K562 (cell line): Measurements from ENCODE around the gene GBA2. TPM values are rescaled to one million over a fixed set of nuclear protein-coding genes. Genes with fewer than 3 reads are reported as not detected.

ENCODE experiments used
- ARID1B ChIP-seq: fragments of 450-650 bp; IDR thresholded peaks from 2 replicates; pipeline ENCODE4 v1.6.1; 2016; ENCODE audit warnings: antibody characterized with exemption, mild to moderate bottlenecking, inconsistent platforms
- BDP1 ChIP-seq: IDR thresholded peaks from 3 replicates; pipeline ENCODE4 v1.6.1; 2011; ENCODE audit not compliant: insufficient read length, insufficient read depth
- BRF1 ChIP-seq: IDR thresholded peaks from 3 replicates; pipeline ENCODE4 v1.6.1; 2011; ENCODE audit warnings: borderline replicate concordance, mild to moderate bottlenecking; ENCODE audit not compliant: insufficient read length; ENCODE audit errors: extremely low read depth
- FOXK2 ChIP-seq, 2 experiments: fragments of 450-650 bp; IDR thresholded peaks in 1 of 2; conservative IDR thresholded peaks in 1 of 2; 2 replicates each; pipeline ENCODE4 v1.6.1; 2016; ENCODE audit warnings: low read depth in 2 of 2, mild to moderate bottlenecking in 1 of 2
- HCFC1 ChIP-seq: IDR thresholded peaks from 2 replicates; pipeline ENCODE4 v1.6.1; 2012; ENCODE audit warnings: low read depth, low read length, improper control_type of control experiment
- HSF4 ChIP-seq: fragments of 250-450 bp; sonication (Bioruptor Pico); IDR thresholded peaks from 2 replicates; pipeline ENCODE4 v2.1.2; 2022; ENCODE audit warnings: mild to moderate bottlenecking, moderate library complexity, borderline replicate concordance
- KLF1 ChIP-seq: fragments of 450-650 bp; IDR thresholded peaks from 2 replicates; pipeline ENCODE4 v1.6.1; 2016; ENCODE audit warnings: missing genetic modification characterization, missing compliant biosample characterization
- KLF6 ChIP-seq: fragments of 250-450 bp; sonication (Bioruptor Pico); IDR thresholded peaks from 2 replicates; pipeline ENCODE4 v1.4.0; 2020; ENCODE audit warnings: mild to moderate bottlenecking, moderate library complexity, borderline replicate concordance
- PCBP1 ChIP-seq: fragments of 200-400 bp; formaldehyde crosslinking; IDR thresholded peaks from 2 replicates; pipeline ENCODE4 v1.6.1; 2018; ENCODE audit warnings: mild to moderate bottlenecking, low read depth, low read length; ENCODE audit not compliant: poor library complexity, severe bottlenecking
- SIN3A ChIP-seq, 2 experiments: fragments of 150-350 bp in 1 of 2; IDR thresholded peaks; 2 replicates each; pipeline ENCODE4 v1.6.1; 2011 to 2016; ENCODE audit warnings: borderline replicate concordance in 2 of 2, low read depth in 2 of 2, low read length in 2 of 2, mild to moderate bottlenecking in 2 of 2, moderate library complexity in 2 of 2; ENCODE audit not compliant: control insufficient read depth in 1 of 2
- SMARCB1 ChIP-seq: IDR thresholded peaks from 2 replicates; pipeline ENCODE4 v1.6.1; 2011; ENCODE audit warnings: improper control_type of control experiment, low read depth; ENCODE audit not compliant: insufficient read length
- STAT5B ChIP-seq: fragments of 250-450 bp; sonication (Bioruptor Pico); IDR thresholded peaks from 2 replicates; pipeline ENCODE4 v1.8.0; 2021; ENCODE audit warnings: mild to moderate bottlenecking, inconsistent platforms
- TCF7L2 ChIP-seq: fragments of 150-350 bp; IDR thresholded peaks from 2 replicates; pipeline ENCODE4 v1.6.1; 2016; ENCODE audit warnings: low read depth, mild to moderate bottlenecking, low read length, moderate library complexity
- YBX1 ChIP-seq: fragments of 450-650 bp; IDR thresholded peaks from 2 replicates; pipeline ENCODE4 v1.7.1; 2016; ENCODE audit warnings: mild to moderate bottlenecking
- ZFP30 ChIP-seq: fragments of 250-450 bp; sonication (Bioruptor Pico); IDR thresholded peaks from 2 replicates; pipeline ENCODE4 v1.8.0; 2022; ENCODE audit warnings: moderate library complexity, mild to moderate bottlenecking, inconsistent platforms, borderline replicate concordance
- ZKSCAN1 ChIP-seq: fragments of 150-350 bp; IDR thresholded peaks from 2 replicates; pipeline ENCODE4 v1.6.1; 2016; ENCODE audit warnings: low read depth, low read length
- ZNF133 ChIP-seq: fragments of 250-450 bp; sonication (Bioruptor Pico); IDR thresholded peaks from 2 replicates; pipeline ENCODE4 v1.4.0; 2020; ENCODE audit warnings: mild to moderate bottlenecking
- ZNF224 ChIP-seq: sonication (generic); formaldehyde crosslinking; IDR thresholded peaks from 2 replicates; pipeline ENCODE4 v1.8.0; 2022; ENCODE audit warnings: mild to moderate bottlenecking, missing genetic modification reagents
- ZZZ3 ChIP-seq: fragments of 450-650 bp; IDR thresholded peaks from 2 replicates; pipeline ENCODE4 v1.6.1; 2016; ENCODE audit warnings: antibody characterized with exemption, mild to moderate bottlenecking, moderate library complexity
- polyA plus RNA-seq, 8 experiments: library from polyadenylated mRNA; depleted of rRNA in 4 of 8; stranded (reverse) in 5 of 8; unstranded in 3 of 8; fragments of >200 nt; fragmentation: Nextera tagmentation in 2 of 8; fragmentation: Illumina TruSeq in 1 of 8; extraction: Ambion mirVana in 2 of 8; extraction: Trizol in 1 of 8; gene quantifications; 2 replicates each; pipeline versions ENCODE4 v1.2.1 to v1.2.3, GENCODE V29; 2011 to 2014; ENCODE audit warnings: inconsistent platforms in 1 of 8, missing spikeins in 1 of 8
- total RNA-seq, 7 experiments: library from RNA; depleted of rRNA in 6 of 7; stranded (reverse); fragments of >200 nt in 6 of 7; fragmentation: Illumina TruSeq in 2 of 7; extraction: Trizol in 2 of 7; gene quantifications; 2 replicates each; pipeline versions ENCODE4 v1.2.1 to v1.2.3, GENCODE V29; 2011 to 2021; ENCODE audit warnings: low replicate concordance in 1 of 7
- TF ChIP-seq, protein P1 (sequence below), 2 experiments: IDR thresholded peaks; 2 replicates each; pipeline ENCODE4 v1.6.1; 2011; ENCODE audit warnings: borderline replicate concordance in 1 of 2, control low read depth in 1 of 2, low read depth in 1 of 2, low read length in 1 of 2, mild to moderate bottlenecking in 1 of 2, mixed read lengths in 1 of 2, moderate library complexity in 1 of 2; ENCODE audit not compliant: insufficient read depth in 1 of 2, insufficient read length in 1 of 2, poor library complexity in 1 of 2, severe bottlenecking in 1 of 2; ENCODE audit errors: extremely low read depth in 1 of 2
- TF ChIP-seq, protein P2 (sequence below): sonication (generic); formaldehyde crosslinking; IDR thresholded peaks from 2 replicates; pipeline ENCODE4 v1.8.0; 2022; ENCODE audit warnings: missing genetic modification reagents, mild to moderate bottlenecking, moderate library complexity, borderline replicate concordance
- TF ChIP-seq, protein P3 (sequence below), 3 experiments: fragments of 200-800 bp in 1 of 3; sonication (Bioruptor generic) in 1 of 3; sonication (generic) in 1 of 3; formaldehyde crosslinking in 1 of 3; IDR thresholded peaks; 2 replicates each; pipeline versions ENCODE4 v1.6.1 to v1.8.0; 2016 to 2022; ENCODE audit warnings: mild to moderate bottlenecking in 2 of 3, missing compliant biosample characterization in 2 of 3, missing genetic modification characterization in 2 of 3, missing genetic modification reagents in 1 of 3
- TF ChIP-seq, protein P4 (sequence below): fragments of 200-800 bp; sonication (Bioruptor generic); IDR thresholded peaks from 2 replicates; pipeline ENCODE4 v1.6.1; 2017; ENCODE audit warnings: missing genetic modification characterization, missing compliant biosample characterization

Gene GBA2
- total and polyA plus RNA-seq, 9 of the 15 experiments (the other 6 are each of a cell fraction or from before 2014, with no cell fraction given), result 14.1 to 60.4 (median 32.1) TPM

DNA sequence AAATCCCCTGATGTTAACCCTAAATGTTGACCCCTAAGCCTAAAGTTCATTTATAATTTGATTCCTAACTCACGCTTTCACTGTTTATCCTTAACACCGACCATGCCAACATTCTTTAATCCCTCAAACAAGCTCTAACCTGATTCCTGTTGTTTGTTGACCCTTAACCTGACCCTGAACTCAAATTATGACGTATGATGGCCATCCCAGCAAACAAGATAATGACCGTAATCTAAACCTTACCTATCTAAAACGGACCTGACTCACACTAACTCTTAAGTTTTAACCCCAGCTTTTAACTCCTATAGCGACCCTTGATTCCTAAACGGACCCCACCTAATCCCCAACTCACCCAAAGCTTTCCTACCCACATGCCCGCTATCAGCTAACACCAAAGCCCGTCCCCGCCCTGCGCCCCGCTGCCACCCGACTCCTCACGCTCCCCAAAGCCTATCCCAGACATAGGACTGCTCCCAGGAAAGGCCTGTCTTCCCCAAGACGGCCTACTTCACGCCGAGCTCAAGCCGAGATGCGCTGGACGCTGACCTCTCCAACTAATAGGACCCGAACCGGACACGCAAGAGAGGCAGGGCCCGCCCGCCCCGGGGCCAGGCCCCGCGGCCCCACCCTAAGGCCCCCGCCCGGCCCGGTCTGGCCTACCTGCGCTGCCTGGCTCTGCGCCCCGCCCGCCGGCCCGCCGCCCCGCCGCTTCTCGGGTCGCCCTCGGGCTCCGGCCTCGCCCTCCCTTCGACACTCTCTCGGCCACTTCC lies 17.4 kb downstream of the GBA2 start (continued):
- TF ChIP-seq PCBP1, result no peak
- no peak for TF ChIP-seq FOXK2 (conservative IDR thresholded peaks at IDR 0.05 in 1 of 2, IDR thresholded peaks at IDR 0.05 in 1 of 2; ENCODE audit: low read depth in 2 of 2)
- TF ChIP-seq SIN3A (IDR thresholded peaks at IDR 0.05; ENCODE audit: borderline replicate concordance in 2 of 2, control insufficient read depth in 1 of 2, low read depth in 2 of 2, low read length in 2 of 2), result no peak
- no peak for TF ChIP-seq ZNF133
- TF ChIP-seq, protein P1, sequence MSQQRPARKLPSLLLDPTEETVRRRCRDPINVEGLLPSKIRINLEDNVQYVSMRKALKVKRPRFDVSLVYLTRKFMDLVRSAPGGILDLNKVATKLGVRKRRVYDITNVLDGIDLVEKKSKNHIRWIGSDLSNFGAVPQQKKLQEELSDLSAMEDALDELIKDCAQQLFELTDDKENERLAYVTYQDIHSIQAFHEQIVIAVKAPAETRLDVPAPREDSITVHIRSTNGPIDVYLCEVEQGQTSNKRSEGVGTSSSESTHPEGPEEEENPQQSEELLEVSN (IDR thresholded peaks at IDR 0.05; ENCODE audit: borderline replicate concordance in 1 of 2, extremely low read depth in 1 of 2, insufficient read depth in 1 of 2, insufficient read length in 1 of 2, low read depth in 1 of 2, low read length in 1 of 2, poor library complexity in 1 of 2, severe bottlenecking in 1 of 2), result peak in 1 of 2 experiments; percentile 6
- TF ChIP-seq ZFP30 (CRISPR knock-in tag), result no peak
- no peak for TF ChIP-seq STAT5B
- TF ChIP-seq BRF1, result no peak
- no peak for TF ChIP-seq KLF1
- TF ChIP-seq, protein P2, sequence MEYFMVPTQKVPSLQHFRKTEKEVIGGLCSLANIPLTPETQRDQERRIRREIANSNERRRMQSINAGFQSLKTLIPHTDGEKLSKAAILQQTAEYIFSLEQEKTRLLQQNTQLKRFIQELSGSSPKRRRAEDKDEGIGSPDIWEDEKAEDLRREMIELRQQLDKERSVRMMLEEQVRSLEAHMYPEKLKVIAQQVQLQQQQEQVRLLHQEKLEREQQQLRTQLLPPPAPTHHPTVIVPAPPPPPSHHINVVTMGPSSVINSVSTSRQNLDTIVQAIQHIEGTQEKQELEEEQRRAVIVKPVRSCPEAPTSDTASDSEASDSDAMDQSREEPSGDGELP (CRISPR knock-in tag), result no peak
- no peak for TF ChIP-seq BDP1
- TF ChIP-seq, protein P3, sequence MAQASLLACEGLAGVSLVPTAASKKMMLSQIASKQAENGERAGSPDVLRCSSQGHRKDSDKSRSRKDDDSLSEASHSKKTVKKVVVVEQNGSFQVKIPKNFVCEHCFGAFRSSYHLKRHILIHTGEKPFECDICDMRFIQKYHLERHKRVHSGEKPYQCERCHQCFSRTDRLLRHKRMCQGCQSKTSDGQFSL (CRISPR knock-in tag; IDR thresholded peaks at IDR 0.05), result no peak
- TF ChIP-seq, protein P3 (tag; IDR thresholded peaks at IDR 0.05), result no peak
- TF ChIP-seq TCF7L2, result no peak
- no peak; the same call in 1 of the 2 replicates for TF ChIP-seq HCFC1
- no peak for TF ChIP-seq KLF6 (CRISPR knock-in tag)
- TF ChIP-seq ZKSCAN1, result no peak
- no peak for TF ChIP-seq SMARCB1
- peak; percentile 80 for TF ChIP-seq ARID1B
- no peak for TF ChIP-seq ZNF224
- no peak for TF ChIP-seq HSF4
- no peak for TF ChIP-seq ZZZ3
- no peak for TF ChIP-seq YBX1
- TF ChIP-seq, protein P4, sequence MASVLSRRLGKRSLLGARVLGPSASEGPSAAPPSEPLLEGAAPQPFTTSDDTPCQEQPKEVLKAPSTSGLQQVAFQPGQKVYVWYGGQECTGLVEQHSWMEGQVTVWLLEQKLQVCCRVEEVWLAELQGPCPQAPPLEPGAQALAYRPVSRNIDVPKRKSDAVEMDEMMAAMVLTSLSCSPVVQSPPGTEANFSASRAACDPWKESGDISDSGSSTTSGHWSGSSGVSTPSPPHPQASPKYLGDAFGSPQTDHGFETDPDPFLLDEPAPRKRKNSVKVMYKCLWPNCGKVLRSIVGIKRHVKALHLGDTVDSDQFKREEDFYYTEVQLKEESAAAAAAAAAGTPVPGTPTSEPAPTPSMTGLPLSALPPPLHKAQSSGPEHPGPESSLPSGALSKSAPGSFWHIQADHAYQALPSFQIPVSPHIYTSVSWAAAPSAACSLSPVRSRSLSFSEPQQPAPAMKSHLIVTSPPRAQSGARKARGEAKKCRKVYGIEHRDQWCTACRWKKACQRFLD (CRISPR knock-in tag), result no peak; the same call in 1 of the 2 replicates
